Measurements from ENCODE around the gene RPL31.

- TF ChIP-seq CTCF (conservative IDR thresholded peaks at IDR 0.05) (no peak), ZFX (IDR thresholded peaks at IDR 0.05) (no peak)
Measured at GRCh38 chr2:100987974-100988373, 14.1 kb upstream of the RPL31 start.

Data from C4-2B (cell line).